ENCODE measurements around the gene TMEM167B. TPM values are rescaled to one million over a fixed set of nuclear protein-coding genes. Genes with fewer than 3 reads are reported as not detected.

Gene TMEM167B
- total and polyA plus RNA-seq, 2 donors from 2014 or later = 24.7 to 39.4 TPM

- Histone ChIP-seq H3K9me3 (ENCODE audit: control insufficient read depth in 2 of 3, insufficient read depth in 1 of 3, low read length in 3 of 3) (peaks cover 0 to 6% (median 0%) of the 10 kb centered on the region in 3 donors), H3K9ac (ENCODE audit: low read length in 3 of 3) (peak overlapping the region; percentile 74 to 94 (median 83)), H3K4me3 (ENCODE audit: low read length in 3 of 3) (peak overlapping the region; percentile 83 to 96 (median 96)), H3K27ac (ENCODE audit: low read depth in 2 of 2, low read length in 2 of 2) (no peak overlapping the region), H3K4me1 (ENCODE audit: control insufficient read depth in 2 of 3, insufficient read depth in 2 of 3, low read depth in 1 of 3, low read length in 3 of 3) (peaks cover 3 to 16% (median 10%) of the 10 kb centered on the region in 3 donors), H3K36me3 (ENCODE audit: control insufficient read depth in 2 of 3, insufficient read depth in 3 of 3, low read length in 3 of 3) (peaks cover 0 to 9% (median 2%) of the 10 kb centered on the region in 3 donors), H3K27me3 (ENCODE audit: control insufficient read depth, insufficient read depth, low read length) (no peaks in the 10 kb centered on the region)
- intact Hi-C loops (cut with DNase I) = no loop called here
- TF ChIP-seq CTCF (IDR thresholded peaks at IDR 0.05; ENCODE audit: borderline replicate concordance, extremely low read depth, insufficient read depth) = no peak
- DNase-seq (no peak), FAIRE-seq (no peak)
These were observed 1.3 kb downstream of the TMEM167B start for GRCh38 chr1:109091839-109092193.

- TF ChIP-seq CTCF (IDR thresholded peaks at IDR 0.05; ENCODE audit: borderline replicate concordance, extremely low read depth, insufficient read depth) = no peak
- no peak for FAIRE-seq
- Histone ChIP-seq H3K36me3 (ENCODE audit: control insufficient read depth in 2 of 3, insufficient read depth in 3 of 3, low read length in 3 of 3) (peaks cover 0 to 9% (median 2%) of the 10 kb centered on the region in 3 donors), H3K27me3 (ENCODE audit: control insufficient read depth, insufficient read depth, low read length) (no peaks in the 10 kb centered on the region), H3K9me3 (ENCODE audit: control insufficient read depth in 2 of 3, insufficient read depth in 1 of 3, low read length in 3 of 3) (peaks cover 0 to 3% (median 0%) of the 10 kb centered on the region in 3 donors), H3K27ac (ENCODE audit: low read depth in 2 of 2, low read length in 2 of 2) (no peak overlapping the region), H3K4me3 (ENCODE audit: low read length in 3 of 3) (no peak overlapping the region), H3K4me1 (ENCODE audit: control insufficient read depth in 2 of 3, insufficient read depth in 2 of 3, low read depth in 1 of 3, low read length in 3 of 3) (peaks cover 3 to 16% (median 10%) of the 10 kb centered on the region in 3 donors), H3K9ac (ENCODE audit: low read length in 3 of 3) (no peak overlapping the region)
- DNase-seq = peak in 1 of 5 donors; percentile 8
- intact Hi-C loops (cut with DNase I) = no loop called here
These were observed 3.8 kb downstream of the TMEM167B start for GRCh38 chr1:109094377-109094803.

GRCh38 chr1:109094871-109095270 is 4.3 kb downstream of the TMEM167B start:
- H3K4me3 ChIP-seq (ENCODE audit: low read length in 3 of 3) = no peak overlapping the region
- no peak for TF ChIP-seq CTCF (IDR thresholded peaks at IDR 0.05; ENCODE audit: borderline replicate concordance, extremely low read depth, insufficient read depth)
- H3K27ac ChIP-seq (ENCODE audit: low read depth in 2 of 2, low read length in 2 of 2) = no peak overlapping the region
- H3K4me1 ChIP-seq (ENCODE audit: control insufficient read depth in 2 of 3, insufficient read depth in 2 of 3, low read depth in 1 of 3, low read length in 3 of 3) = peaks cover 3 to 16% (median 10%) of the 10 kb centered on the region in 3 donors
- no peaks in the 10 kb centered on the region for H3K27me3 ChIP-seq (ENCODE audit: control insufficient read depth, insufficient read depth, low read length)
- peaks cover 0 to 9% (median 2%) of the 10 kb centered on the region in 3 donors for H3K36me3 ChIP-seq (ENCODE audit: control insufficient read depth in 2 of 3, insufficient read depth in 3 of 3, low read length in 3 of 3)
- no peaks in the 10 kb centered on the region for H3K9me3 ChIP-seq (ENCODE audit: control insufficient read depth in 2 of 3, insufficient read depth in 1 of 3, low read length in 3 of 3)
- FAIRE-seq (no peak), DNase-seq (no peak)
- no peak overlapping the region for H3K9ac ChIP-seq (ENCODE audit: low read length in 3 of 3)
- intact Hi-C loops (cut with DNase I) = no loop called here

- FAIRE-seq = no peak
- no peak for DNase-seq
- intact Hi-C loops (cut with DNase I) = no loop called here
- H3K36me3 ChIP-seq (ENCODE audit: control insufficient read depth in 2 of 3, insufficient read depth in 3 of 3, low read length in 3 of 3) = peaks cover 0 to 9% (median 2%) of the 10 kb centered on the region in 3 donors
- peaks cover 3 to 16% (median 10%) of the 10 kb centered on the region in 3 donors for H3K4me1 ChIP-seq (ENCODE audit: control insufficient read depth in 2 of 3, insufficient read depth in 2 of 3, low read depth in 1 of 3, low read length in 3 of 3)
- H3K4me3 ChIP-seq (ENCODE audit: low read length in 3 of 3) = no peak overlapping the region
- no peak for TF ChIP-seq CTCF (IDR thresholded peaks at IDR 0.05; ENCODE audit: borderline replicate concordance, extremely low read depth, insufficient read depth)
- H3K27ac ChIP-seq (ENCODE audit: low read depth in 2 of 2, low read length in 2 of 2) = no peak overlapping the region
- no peaks in the 10 kb centered on the region for H3K9me3 ChIP-seq (ENCODE audit: control insufficient read depth in 2 of 3, insufficient read depth in 1 of 3, low read length in 3 of 3)
- H3K27me3 ChIP-seq (ENCODE audit: control insufficient read depth, insufficient read depth, low read length) = no peaks in the 10 kb centered on the region
- H3K9ac ChIP-seq (ENCODE audit: low read length in 3 of 3) = no peak overlapping the region
These were observed 5.1 kb downstream of the TMEM167B start for GRCh38 chr1:109095631-109096030.

All from kidney (tissue), 14 donors.